Astrocyte (in vitro differentiated cells and primary cell): ENCODE data around the gene OPALIN.

Experiments
- CTCF ChIP-seq: IDR thresholded peaks from 2 replicates; pipeline ENCODE4 v1.5.1; 2011; ENCODE audit warnings: low read depth, mild to moderate bottlenecking, inconsistent platforms, low read length, moderate library complexity; ENCODE audit not compliant: insufficient read depth
- EZH2 ChIP-seq: IDR thresholded peaks from 2 replicates; pipeline ENCODE4 v1.6.1; 2012; ENCODE audit warnings: mild to moderate bottlenecking, low read length, inconsistent platforms; ENCODE audit not compliant: insufficient read depth

GRCh38 chr10:96377816-96378294, 19.1 kb upstream of the OPALIN start:
- no peak for TF ChIP-seq CTCF
- TF ChIP-seq EZH2, result no peak
